Measurements from ENCODE around the gene TJAP1. TPM values are rescaled to one million over a fixed set of nuclear protein-coding genes. Genes with fewer than 3 reads are reported as not detected.

TJAP1 gene
- total RNA-seq, 2 experiments from 2014 or later: 23.0 to 24.6 TPM

GRCh38 chr6:43490523-43490939 lies 13.2 kb downstream of the TJAP1 start:
- H3K9me3 Mint-ChIP-seq: no peaks in the 10 kb centered on the region
- H3K27ac Mint-ChIP-seq: no peak overlapping the region
- H3K36me3 Mint-ChIP-seq (ENCODE audit: low read depth): peaks cover 6% of the 10 kb centered on the region
- peaks cover 20% of the 10 kb centered on the region for H3K4me1 Mint-ChIP-seq (ENCODE audit: low read depth)
- no peaks in the 10 kb centered on the region for H3K27me3 Mint-ChIP-seq (ENCODE audit: low read depth)
- CTCF ChIA-PET: interaction anchor here (1.6 kb wide), 1 partner anchor 16 kb away, joined by 3 read pairs; no protein-coding TSS in a partner anchor
- no peak overlapping the region for H3K4me3 Mint-ChIP-seq
- intact Hi-C loops (cut with micrococcal nuclease): no loop called here
- DNase-seq: no peak

GRCh38 chr6:43491750-43492661 lies 14.6 kb downstream of the TJAP1 start:
- Mint-ChIP-seq H3K4me1 (ENCODE audit: low read depth) (peaks cover 21% of the 10 kb centered on the region), H3K4me3 (no peak overlapping the region), H3K9me3 (no peaks in the 10 kb centered on the region), H3K27ac (no peak overlapping the region), H3K36me3 (ENCODE audit: low read depth) (peaks cover 6% of the 10 kb centered on the region), H3K27me3 (ENCODE audit: low read depth) (no peaks in the 10 kb centered on the region)
- CTCF ChIA-PET: interaction anchor here (0.7 to 3.6 kb wide), 3 partner anchors 16 to 228 kb away, joined by 3 to 14 read pairs (median 6); no protein-coding TSS in a partner anchor
- intact Hi-C loops (cut with micrococcal nuclease): no loop called here
- DNase-seq: no peak

DNA sequence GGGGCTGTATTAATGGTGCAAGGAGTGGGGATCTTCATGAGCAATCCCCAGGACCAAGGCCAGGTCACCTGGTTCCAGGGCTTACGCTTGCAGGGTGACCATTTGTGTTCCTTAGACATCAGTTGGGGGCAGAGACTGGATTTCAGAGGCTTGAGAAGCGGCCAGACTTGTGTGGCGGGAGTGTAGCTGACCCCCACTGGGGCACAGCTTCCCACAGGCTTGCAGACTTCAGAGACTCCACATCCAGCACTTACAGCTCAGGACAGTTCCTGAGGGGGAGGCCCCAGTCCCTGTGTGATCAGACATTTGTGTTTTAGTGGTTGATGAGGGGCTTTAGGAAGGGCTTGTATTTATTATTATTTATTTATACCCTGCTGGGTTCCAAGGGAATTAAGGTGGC lies 15.3 kb downstream of the TJAP1 start:
- H3K27ac Mint-ChIP-seq: no peak overlapping the region
- CTCF ChIA-PET: interaction anchor here (0.7 to 3.6 kb wide), 4 partner anchors 13 to 229 kb away, joined by 3 to 14 read pairs (median 6); no protein-coding TSS in a partner anchor

DNA sequence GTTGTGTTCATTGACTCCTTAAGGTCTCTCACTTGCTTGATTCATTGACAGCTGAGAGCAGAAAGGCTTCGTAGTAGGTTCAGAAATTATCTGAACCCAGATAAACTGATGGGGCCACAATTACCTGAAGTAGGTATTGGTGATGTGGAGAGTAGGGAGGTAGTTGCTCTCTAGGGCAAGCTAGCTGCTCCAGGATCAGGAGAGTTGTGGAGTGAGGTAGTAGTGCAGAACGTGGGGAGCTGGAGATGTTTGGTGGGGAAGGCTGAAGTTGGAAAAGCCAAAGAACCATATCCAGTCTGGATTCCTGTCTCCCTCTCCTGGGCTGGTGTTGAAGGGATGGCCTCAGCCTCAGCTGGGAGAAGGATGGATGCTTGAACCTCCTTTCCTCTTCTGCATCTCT lies 15.9 kb downstream of the TJAP1 start:
- Mint-ChIP-seq H3K36me3 (ENCODE audit: low read depth) (peaks cover 4% of the 10 kb centered on the region), H3K4me3 (no peak overlapping the region), H3K4me1 (ENCODE audit: low read depth) (peaks cover 21% of the 10 kb centered on the region), H3K9me3 (no peaks in the 10 kb centered on the region), H3K27ac (no peak overlapping the region), H3K27me3 (ENCODE audit: low read depth) (no peaks in the 10 kb centered on the region)
- intact Hi-C loops (cut with micrococcal nuclease): no loop called here
- CTCF ChIA-PET: interaction anchor here (0.5 to 3.6 kb wide), 6 partner anchors 12 to 292 kb away, joined by 3 to 14 read pairs (median 4); no protein-coding TSS in a partner anchor
- no peak for DNase-seq

More for the DNA sequence above, 15.3 kb downstream of the TJAP1 start:
- Mint-ChIP-seq H3K27me3 (ENCODE audit: low read depth) (no peaks in the 10 kb centered on the region), H3K4me3 (no peak overlapping the region), H3K4me1 (ENCODE audit: low read depth) (peaks cover 21% of the 10 kb centered on the region), H3K36me3 (ENCODE audit: low read depth) (peaks cover 6% of the 10 kb centered on the region), H3K9me3 (no peaks in the 10 kb centered on the region)
- DNase-seq: no peak
- intact Hi-C loops (cut with micrococcal nuclease): no loop called here

DNA sequence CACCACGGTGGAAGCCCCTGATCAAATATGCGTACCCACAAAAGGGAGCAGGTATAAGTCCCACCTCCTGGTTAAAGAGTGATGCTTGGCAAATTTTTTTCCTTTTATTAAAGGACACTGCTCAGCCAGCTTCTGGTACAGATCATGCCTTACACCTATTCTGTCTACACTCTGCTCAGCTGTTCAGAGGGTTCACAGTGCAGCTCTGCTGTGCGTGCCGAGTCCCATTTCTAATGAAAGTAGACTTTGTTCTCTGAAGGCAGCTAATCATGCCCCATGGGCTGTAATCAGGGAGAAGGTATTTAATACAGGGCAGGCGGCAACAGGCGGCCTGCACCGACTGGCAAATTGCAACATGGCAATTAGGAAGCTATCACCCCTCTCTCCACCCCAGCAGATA lies 16.5 kb downstream of the TJAP1 start:
- H3K27me3 Mint-ChIP-seq (ENCODE audit: low read depth): no peaks in the 10 kb centered on the region
- no peak overlapping the region for H3K27ac Mint-ChIP-seq
- H3K4me3 Mint-ChIP-seq: no peak overlapping the region
- peaks cover 21% of the 10 kb centered on the region for H3K4me1 Mint-ChIP-seq (ENCODE audit: low read depth)
- CTCF ChIA-PET: interaction anchor here (0.6 to 3.6 kb wide), 8 partner anchors 10 to 450 kb away, joined by 3 to 14 read pairs (median 3); no protein-coding TSS in a partner anchor
- DNase-seq: no peak
- no peaks in the 10 kb centered on the region for H3K9me3 Mint-ChIP-seq
- H3K36me3 Mint-ChIP-seq (ENCODE audit: low read depth): peaks cover 5% of the 10 kb centered on the region
- intact Hi-C loops (cut with micrococcal nuclease): no loop called here

DNA sequence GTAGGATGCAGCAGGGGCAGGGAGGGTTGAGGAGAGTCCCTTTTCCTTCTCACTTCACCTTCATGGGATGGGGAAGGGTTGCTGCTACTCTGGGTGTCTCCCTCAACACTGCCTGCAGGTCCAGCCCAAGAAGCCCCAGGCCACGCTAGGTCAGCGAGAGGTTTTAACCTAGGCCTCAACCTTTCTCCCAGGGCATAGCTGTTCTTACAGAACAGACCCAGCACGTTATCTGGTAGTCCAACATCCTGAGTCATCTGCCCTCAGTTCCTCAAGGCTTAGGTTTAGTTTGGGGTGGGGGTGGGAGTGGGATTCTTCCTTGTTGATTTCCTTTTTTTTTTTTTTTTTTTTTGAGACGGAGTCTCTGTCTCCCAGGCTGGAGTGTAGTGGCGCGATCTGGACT lies 17.0 kb downstream of the TJAP1 start:
- intact Hi-C loops (cut with micrococcal nuclease): no loop called here
- CTCF ChIA-PET: interaction anchor here (0.6 to 3.6 kb wide), 10 partner anchors 10 to 451 kb away, joined by 3 to 14 read pairs (median 3); no protein-coding TSS in a partner anchor
- Mint-ChIP-seq H3K4me1 (ENCODE audit: low read depth) (peaks cover 21% of the 10 kb centered on the region), H3K36me3 (ENCODE audit: low read depth) (peaks cover 7% of the 10 kb centered on the region), H3K4me3 (no peak overlapping the region), H3K9me3 (no peaks in the 10 kb centered on the region), H3K27ac (no peak overlapping the region), H3K27me3 (ENCODE audit: low read depth) (no peaks in the 10 kb centered on the region)
- DNase-seq: no peak

DNA sequence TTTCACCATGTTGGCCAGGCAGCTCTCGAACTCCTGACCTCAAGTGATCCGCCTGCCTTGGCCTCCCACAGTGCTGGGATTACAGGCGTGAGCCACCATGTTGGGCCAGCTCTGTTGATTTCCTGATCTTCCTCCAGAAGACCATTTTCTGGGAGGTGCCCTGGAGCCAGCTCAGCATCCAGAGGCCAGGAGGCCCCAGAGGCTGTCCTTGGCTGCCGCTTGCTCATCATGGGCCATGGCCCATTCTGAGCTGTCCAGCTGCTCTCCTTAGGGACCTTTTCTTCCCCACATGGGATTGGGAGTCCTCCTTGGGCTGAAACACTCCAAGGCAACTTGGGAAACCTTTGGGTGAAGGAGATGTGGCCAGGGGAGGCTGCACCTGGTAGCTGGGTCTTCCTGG lies 17.4 kb downstream of the TJAP1 start:
- CTCF ChIA-PET: interaction anchor here (0.6 to 3.6 kb wide), 10 partner anchors 9 to 237 kb away, joined by 3 to 14 read pairs (median 3); no protein-coding TSS in a partner anchor
- H3K4me1 Mint-ChIP-seq (ENCODE audit: low read depth): peaks cover 21% of the 10 kb centered on the region
- DNase-seq: no peak
- intact Hi-C loops (cut with micrococcal nuclease): no loop called here
- H3K27ac Mint-ChIP-seq: no peak overlapping the region
- H3K9me3 Mint-ChIP-seq: no peaks in the 10 kb centered on the region
- no peaks in the 10 kb centered on the region for H3K27me3 Mint-ChIP-seq (ENCODE audit: low read depth)
- no peak overlapping the region for H3K4me3 Mint-ChIP-seq
- peaks cover 7% of the 10 kb centered on the region for H3K36me3 Mint-ChIP-seq (ENCODE audit: low read depth)

- H3K36me3 Mint-ChIP-seq (ENCODE audit: low read depth): peaks cover 3% of the 10 kb centered on the region
- no peaks in the 10 kb centered on the region for H3K9me3 Mint-ChIP-seq
- CTCF ChIA-PET: interaction anchor here (0.5 to 3.6 kb wide), 11 partner anchors 10 to 237 kb away, joined by 3 to 14 read pairs (median 3); no protein-coding TSS in a partner anchor
- no peak for DNase-seq
- H3K27ac Mint-ChIP-seq: peak overlapping the region; percentile 37
- peaks cover 17% of the 10 kb centered on the region for H3K4me1 Mint-ChIP-seq (ENCODE audit: low read depth)
- H3K27me3 Mint-ChIP-seq (ENCODE audit: low read depth): no peaks in the 10 kb centered on the region
- H3K4me3 Mint-ChIP-seq: no peak overlapping the region
- intact Hi-C loops (cut with micrococcal nuclease): no loop called here
Measured at GRCh38 chr6:43495409-43495941, 18.1 kb downstream of the TJAP1 start.

DNA sequence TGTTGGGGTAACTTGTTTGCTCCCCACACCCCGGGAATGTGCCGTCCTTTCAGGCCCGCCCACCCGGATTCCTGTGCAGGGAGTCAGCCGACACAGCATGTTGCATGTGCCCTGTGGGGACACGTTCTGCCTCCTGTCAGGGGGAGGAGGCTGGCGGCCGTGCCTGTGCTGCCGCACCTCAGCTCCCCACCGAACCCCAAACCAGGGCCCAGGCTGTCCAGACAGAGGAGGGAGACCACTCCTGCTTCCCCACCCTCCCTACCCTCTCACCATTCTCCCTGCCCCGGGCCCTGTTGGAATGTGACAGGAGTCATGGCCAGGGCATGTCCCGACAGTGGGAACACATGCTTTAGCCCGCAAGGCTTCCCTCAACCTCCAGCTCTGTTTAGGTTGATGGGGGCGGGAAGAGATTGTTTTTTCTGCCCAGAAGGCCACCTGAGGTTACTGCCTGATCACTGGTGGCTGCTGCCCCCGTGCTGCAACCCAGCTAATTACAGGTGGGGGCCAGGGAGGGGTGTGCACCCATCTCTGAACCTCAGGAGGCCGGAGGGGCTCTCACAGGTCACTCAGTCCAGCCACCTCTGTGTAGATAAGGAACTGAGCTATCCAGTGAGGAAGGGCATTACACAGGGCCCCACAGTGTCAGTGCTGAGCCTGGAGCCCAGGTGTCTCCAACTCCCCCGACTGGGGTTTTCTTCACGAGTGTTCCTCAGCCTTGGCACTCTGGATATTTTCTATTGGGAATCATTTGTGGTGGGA lies 19.2 kb downstream of the TJAP1 start:
- Mint-ChIP-seq H3K9me3 (no peaks in the 10 kb centered on the region), H3K27me3 (ENCODE audit: low read depth) (no peaks in the 10 kb centered on the region), H3K4me3 (no peak overlapping the region), H3K36me3 (ENCODE audit: low read depth) (peaks cover 3% of the 10 kb centered on the region), H3K4me1 (ENCODE audit: low read depth) (peaks cover 17% of the 10 kb centered on the region), H3K27ac (no peak overlapping the region)
- no peak for DNase-seq
- intact Hi-C loops (cut with micrococcal nuclease): loop anchor here (2.0 kb wide), 1 partner anchor 42 kb away; the partner anchor contains the start of gene DLK2
- CTCF ChIA-PET: interaction anchor here (0.7 to 1.3 kb wide), 4 partner anchors 9 to 269 kb away, joined by 3 to 5 read pairs (median 3); no protein-coding TSS in a partner anchor

- CTCF ChIA-PET: interaction anchor here (0.7 to 1.3 kb wide), 3 partner anchors 9 to 270 kb away, joined by 3 to 5 read pairs (median 3); no protein-coding TSS in a partner anchor
- intact Hi-C loops (cut with micrococcal nuclease): loop anchor here (2.0 kb wide), 1 partner anchor 42 kb away; the partner anchor contains the start of gene DLK2
- Mint-ChIP-seq H3K9me3 (no peaks in the 10 kb centered on the region), H3K36me3 (ENCODE audit: low read depth) (peaks cover 3% of the 10 kb centered on the region), H3K4me3 (no peak overlapping the region), H3K27ac (no peak overlapping the region), H3K27me3 (ENCODE audit: low read depth) (no peaks in the 10 kb centered on the region), H3K4me1 (ENCODE audit: low read depth) (peaks cover 17% of the 10 kb centered on the region)
- DNase-seq: no peak
Measured at GRCh38 chr6:43497129-43497396, 19.7 kb downstream of the TJAP1 start.

- Mint-ChIP-seq H3K27ac (no peak overlapping the region), H3K4me3 (no peak overlapping the region), H3K27me3 (ENCODE audit: low read depth) (no peaks in the 10 kb centered on the region), H3K36me3 (ENCODE audit: low read depth) (peaks cover 3% of the 10 kb centered on the region), H3K4me1 (ENCODE audit: low read depth) (peaks cover 17% of the 10 kb centered on the region), H3K9me3 (no peaks in the 10 kb centered on the region)
- CTCF ChIA-PET: interaction anchor here (0.7 to 1.5 kb wide), 3 partner anchors 9 to 1087 kb away, joined by 3 to 5 read pairs (median 4); no protein-coding TSS in a partner anchor
- no peak for DNase-seq
- intact Hi-C loops (cut with micrococcal nuclease): loop anchor here (2.0 kb wide), 1 partner anchor 43 kb away; the partner anchor contains the start of gene DLK2
Measured at GRCh38 chr6:43497689-43498088, 20.3 kb downstream of the TJAP1 start.
